T47D (cell line): Measurements from ENCODE around the gene WSCD2.

Experiments used
- DNase-seq, 2 experiments: peaks; one replicate each; pipeline versions ENCODE4 v3.0.0 to v3.0.0-alpha.2; 2011 to 2012; ENCODE audit warnings: low read depth in 1 of 2, low spot score in 1 of 2
- JUND ChIP-seq: IDR thresholded peaks from 2 replicates; pipeline ENCODE4 v1.6.1; 2012; ENCODE audit warnings: low read depth
- in situ Hi-C: cut with HindIII; loops from 2 replicates; pipeline ENCODE4 v1.10.0; 2016; ENCODE audit warnings: low sequenced_read_pairs, low pct_unique_long_range_greater_than_20kb

The WSCD2 gene

DNA sequence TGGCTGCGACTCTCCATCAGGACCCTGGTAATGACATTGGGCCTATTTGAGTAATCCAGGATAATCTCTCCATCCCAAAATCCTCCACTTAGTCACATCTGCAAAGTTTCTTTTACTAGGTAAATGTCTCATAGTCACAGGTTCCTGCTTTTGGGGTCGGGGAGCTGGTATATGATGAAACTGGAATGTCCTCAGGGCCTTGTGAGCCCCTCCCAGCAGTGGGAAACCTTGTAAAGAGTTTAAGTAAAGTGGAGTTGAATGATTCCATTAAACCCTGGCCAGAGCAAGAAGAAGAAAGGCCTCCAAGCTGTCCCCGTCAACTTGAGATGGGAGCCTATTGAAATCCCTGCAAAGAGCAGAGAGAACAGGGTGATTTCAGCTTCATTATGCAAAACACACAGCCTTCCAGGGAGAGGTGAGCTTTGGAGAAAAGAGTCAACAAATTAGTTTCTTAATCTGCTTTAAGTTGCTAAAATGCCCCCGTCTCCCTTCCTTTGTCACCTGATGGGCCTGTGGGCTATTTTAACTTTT, 12.6 kb downstream of the WSCD2 start:
- no peak for TF ChIP-seq JUND
- in situ Hi-C loops: no loop called here
- no peak for DNase-seq

DNA sequence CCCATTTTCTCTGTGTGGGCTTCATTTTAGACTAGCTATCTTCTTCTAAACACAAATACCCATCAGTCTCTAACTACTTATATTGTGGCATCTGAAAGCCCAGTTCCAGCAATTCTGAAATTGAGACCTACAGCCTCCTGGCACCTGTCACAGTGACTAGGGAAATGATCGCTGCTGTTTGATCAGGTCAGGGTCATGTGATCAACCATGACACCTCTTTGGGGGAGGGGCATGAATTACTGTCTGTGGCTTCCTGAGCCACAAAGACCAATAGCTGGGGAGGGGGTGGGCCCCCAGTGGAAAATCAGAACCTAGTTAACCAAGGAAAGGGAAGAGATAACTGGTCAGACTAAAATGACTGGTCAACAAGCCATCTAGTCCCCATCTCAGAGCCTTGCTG, 14.1 kb downstream of the WSCD2 start:
- DNase-seq: no peak
- TF ChIP-seq JUND: no peak
- in situ Hi-C loops: no loop called here

DNA sequence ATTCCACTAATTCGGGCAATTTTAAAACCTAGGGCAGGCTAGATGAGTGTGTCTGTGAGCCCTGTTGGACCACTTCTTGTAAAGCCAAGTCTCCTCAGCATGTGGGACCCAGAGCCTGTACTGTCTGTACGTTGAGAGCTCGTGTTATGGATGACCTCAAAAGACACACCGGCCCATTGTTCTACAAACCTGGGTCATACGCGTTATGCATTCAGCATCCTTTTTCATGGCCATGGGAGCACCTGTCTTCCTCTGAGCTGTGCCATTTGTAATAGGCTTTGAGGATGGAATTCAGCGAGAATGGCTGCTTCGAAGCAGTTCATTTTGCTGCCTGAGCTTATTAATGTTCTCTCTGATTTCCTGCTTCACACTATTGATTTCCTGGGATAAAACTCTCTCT, 15.0 kb downstream of the WSCD2 start:
- DNase-seq: no peak
- no peak for TF ChIP-seq JUND
- in situ Hi-C loops: no loop called here

DNA sequence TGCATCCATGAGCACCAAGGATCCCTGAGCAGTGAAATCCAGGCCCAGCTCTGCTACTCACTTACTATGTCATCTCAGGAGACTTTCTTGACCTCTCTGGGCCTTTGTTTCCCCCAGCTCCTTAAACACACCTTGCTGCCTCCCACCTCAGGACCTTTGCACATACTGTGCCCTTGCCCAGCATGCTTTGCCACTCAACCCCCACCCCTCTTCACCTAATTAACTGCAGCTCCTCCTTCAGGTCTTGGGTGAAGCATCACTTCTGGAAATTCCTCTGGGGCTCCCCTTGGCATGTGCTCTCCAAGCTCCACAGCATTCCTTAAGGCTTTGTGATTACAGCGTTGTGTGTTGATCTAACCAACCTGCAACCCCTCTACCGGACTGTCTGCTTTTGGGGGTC, 15.9 kb downstream of the WSCD2 start:
- no peak for TF ChIP-seq JUND
- no peak for DNase-seq
- in situ Hi-C loops: no loop called here

DNA sequence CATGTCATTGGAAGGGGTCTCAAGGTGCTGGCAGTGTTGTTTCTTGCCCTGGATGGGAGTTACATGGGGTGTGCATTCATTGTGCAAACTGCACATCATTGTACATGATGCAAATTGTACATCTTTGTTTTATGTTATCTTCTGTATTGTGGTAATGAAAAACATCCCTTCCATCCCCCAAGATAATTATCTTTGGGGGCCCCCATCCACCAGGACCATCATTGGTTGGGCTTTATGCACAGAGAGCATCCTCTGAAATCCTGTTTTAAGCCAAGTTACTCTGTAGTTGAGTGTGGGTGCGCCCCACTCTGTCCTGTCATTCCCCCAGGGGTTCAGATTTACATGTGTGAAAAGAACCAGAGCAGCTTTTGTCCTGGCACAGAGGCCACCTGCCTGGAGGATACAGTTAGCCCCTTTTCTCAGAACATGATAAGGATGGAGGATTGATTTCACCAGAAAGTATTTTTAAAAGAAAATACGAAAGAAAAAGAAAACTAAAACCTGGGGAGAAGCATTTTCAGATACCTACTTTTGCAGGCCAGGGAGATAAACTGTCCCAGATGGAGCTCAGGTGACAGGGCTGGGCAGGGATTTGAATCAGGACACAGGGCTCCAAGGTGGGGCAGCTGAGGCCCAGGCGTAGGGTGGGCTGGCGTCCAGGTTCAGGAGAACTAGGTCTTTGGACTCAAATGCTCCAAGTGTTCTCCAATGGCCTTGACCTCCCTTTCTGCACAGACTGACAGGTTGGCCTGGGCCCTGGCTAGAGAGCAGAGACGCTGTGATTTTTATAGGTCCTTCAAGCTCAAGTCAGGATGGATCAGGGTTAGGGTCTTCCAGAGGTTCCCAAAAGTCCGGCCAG, 17.2 kb downstream of the WSCD2 start:
- no peak for TF ChIP-seq JUND
- DNase-seq: no peak
- in situ Hi-C loops: no loop called here

DNA sequence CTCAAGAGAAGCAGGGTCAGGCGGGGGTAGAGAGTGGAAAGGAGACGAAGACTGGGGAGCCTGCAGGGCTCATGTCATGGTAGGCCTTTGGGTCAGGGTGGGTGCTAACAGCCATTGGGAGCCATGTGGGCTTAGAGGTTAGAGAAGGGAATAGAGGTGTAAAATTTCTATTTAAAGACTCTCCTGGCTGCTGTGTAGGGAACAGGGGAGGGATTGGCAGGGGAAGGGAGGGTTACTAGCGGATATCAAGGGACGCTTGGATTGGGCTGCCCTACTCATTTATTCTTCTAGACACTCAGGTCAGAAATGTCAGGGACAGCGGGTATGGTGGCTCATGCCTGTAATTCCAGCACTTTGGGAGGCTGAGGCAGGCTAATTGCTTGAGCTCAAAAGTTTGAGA, 18.2 kb downstream of the WSCD2 start:
- in situ Hi-C loops: no loop called here
- TF ChIP-seq JUND: no peak
- DNase-seq: no peak

DNA sequence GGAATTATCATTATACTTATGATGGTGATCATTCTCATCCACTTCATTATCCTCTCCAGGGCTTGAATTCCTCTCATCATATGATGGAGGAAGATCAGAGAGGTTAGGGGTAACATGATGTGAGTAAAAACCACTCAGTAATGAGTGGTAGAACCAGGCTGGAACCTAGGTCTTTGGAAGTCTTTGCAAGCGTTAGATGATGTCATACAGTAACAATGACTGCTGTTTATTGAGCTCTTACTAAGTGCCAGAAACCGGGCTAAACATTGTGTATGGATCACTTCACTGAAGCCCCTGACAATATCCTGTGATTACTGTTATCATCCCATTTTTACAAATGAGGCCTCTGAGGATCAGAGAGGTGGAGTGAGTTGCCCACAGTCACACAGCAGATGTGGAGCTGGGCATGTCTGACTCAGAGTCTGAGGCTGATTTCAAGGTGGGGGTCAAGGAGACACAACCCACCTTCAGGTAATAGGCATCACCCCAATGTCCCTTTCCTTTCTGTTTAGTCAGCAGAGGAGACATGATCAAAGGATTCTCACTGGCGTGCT, 19.5 kb downstream of the WSCD2 start:
- TF ChIP-seq JUND: no peak
- in situ Hi-C loops: no loop called here
- no peak for DNase-seq

DNA sequence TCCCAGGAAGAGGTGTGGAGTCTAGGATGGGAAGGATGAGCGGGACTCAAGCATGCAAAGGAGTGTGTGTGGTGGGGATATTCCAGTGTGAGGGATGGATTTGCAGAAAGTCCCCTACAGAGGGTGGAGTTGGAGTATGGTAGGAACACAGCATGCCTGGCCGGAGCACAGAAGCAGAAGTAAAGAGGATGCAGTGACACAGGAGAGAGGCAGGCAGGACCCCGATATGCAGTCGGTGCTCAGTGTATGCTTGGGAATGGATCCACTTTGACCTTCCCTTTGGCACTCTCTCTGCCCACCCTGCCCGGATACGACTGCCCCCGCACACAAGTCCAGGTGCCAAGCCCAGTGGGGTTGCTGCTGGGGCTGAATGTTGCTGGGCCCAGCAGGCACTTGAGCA, 21.3 kb downstream of the WSCD2 start:
- TF ChIP-seq JUND: no peak
- in situ Hi-C loops: no loop called here

DNA sequence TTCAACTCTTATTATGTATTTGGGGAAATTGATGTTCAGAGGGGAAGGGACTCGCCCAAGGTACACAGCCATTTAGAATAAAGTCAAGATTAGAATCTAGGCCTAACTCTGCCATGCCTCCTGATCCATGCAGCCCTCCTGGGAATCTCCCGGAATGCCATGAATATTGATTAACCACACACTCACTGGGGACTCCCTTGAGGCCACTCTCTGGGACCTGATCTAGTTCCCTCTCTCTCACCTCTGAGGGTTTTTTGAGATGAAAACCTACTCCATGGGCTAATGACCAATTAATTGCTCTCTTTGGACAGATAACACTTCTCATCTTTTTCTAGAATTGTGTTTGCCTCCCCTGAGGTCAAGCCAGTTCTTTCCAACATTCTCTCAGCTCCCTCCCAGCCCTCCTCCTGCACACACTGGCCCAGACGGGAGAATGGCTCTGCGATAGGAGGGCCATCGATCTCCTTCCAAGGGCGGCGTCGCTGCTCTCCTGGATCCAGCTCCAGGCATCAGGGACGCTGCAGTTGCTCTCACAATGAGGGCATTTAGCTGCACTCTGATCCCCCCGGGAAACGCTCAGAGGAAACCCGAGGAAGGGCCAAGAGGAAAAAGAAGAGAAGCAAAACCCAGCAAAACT, 22.6 kb downstream of the WSCD2 start:
- no peak for DNase-seq
- in situ Hi-C loops: no loop called here
- no peak for TF ChIP-seq JUND

More for the DNA sequence above, 21.3 kb downstream of the WSCD2 start:
- DNase-seq: no peak

DNA sequence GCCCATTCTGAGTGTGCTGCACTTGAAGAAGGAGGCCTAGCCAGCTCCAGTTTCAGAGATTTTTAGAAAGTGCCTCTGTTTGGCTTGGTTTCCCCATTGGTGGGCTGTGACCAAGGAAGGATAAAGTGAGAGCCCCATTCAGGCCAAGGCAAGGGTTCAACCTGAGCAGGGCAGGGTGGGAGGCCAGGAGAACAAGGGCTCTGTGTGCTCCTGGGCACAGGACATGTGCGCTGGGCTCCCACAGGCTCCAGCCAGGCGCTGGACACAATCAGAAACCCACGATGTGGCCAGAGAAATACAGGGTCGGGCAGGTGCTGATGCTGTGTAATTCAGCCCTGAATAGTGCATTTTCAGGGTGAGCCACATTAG, 23.1 kb downstream of the WSCD2 start:
- in situ Hi-C loops: no loop called here
- TF ChIP-seq JUND: no peak

DNA sequence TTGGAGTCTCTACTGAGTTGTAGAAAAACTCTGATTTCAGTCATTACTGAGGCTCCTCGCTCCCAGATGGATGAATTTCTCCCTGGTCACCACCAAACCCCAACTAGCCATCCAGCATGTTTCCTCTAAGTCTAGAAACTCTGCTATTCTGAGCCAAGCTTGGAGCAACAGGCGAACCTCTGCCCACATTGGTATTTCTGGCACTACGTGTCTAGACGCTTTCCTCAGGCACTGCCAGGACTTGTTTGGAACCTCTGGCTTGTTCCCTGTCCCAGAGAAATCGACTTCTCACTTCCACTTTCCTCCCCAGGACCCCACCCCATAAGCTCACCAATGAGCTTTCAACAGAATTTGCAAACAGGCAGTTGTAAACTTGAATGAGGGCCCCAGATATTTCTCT, 27.6 kb downstream of the WSCD2 start:
- TF ChIP-seq JUND: no peak
- DNase-seq: no peak
- in situ Hi-C loops: no loop called here

More for the DNA sequence above, 23.1 kb downstream of the WSCD2 start:
- DNase-seq: no peak

DNA sequence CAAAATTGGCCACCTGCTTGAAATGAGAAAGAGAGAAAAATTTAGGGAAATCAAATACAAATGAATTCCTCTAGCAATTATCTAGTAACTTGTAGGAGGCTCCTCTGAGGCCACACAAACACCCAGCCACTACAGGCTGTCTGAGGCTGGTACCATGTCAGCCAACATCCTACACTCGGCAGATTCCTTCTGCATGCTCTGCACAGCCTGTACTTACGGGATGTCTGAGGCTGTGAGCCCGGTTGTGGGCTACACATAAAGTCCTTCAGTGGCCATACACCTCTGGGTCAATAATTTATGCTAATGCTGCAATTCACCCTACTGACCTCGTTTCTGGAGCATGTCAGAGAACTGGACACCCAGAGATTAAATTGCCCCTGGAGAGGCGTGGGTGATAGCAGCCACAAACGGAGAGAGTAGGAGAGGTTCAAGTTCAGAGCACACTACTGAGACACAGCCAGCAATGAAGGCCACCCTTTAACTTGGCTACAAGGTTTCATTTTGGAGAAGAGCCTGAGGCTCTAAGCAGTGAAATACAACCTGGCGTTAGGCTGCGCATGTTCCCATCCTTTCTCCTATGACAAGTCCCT, 28.9 kb downstream of the WSCD2 start:
- no peak for TF ChIP-seq JUND
- DNase-seq: no peak

DNA sequence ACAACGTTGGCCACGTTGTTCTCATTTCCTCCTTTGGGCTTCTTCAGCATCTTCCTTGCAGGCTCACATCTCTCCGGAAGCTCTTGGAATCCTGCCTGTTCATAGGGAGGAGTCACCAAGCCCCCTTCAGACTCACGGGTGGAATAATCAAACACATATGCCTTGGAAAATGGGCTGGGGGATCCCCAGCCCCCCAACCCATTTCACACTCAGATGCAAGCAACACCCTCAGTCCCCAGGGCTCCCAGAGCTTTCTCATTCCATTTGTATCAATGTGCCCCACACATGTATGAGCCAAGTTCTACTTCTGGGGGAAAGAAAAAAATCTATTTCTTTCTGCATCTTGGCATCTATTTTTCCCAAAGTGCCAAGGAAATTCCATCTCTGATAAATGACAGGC, 33.1 kb downstream of the WSCD2 start:
- DNase-seq: no peak
- in situ Hi-C loops: no loop called here
- TF ChIP-seq JUND: no peak

More for the DNA sequence above, 28.9 kb downstream of the WSCD2 start:
- in situ Hi-C loops: no loop called here
